DMS53 treated with DMSO at 0.1 percent for 48 hours (cell line): ENCODE measurements around the gene FBXO28.
"Not testable (repeated sequence)": the region's sequence is repeated elsewhere in the genome, so short reads cannot be mapped to it uniquely, and the experiment has no call there.

Experiments used
- DNase-seq: peaks from one replicate; lab custom pipeline; 2025; ENCODE audit not compliant: unreplicated experiment; lab: John Stamatoyannopoulos, UW

FBXO28 gene

GRCh38 chr1:224183591-224184312, 69.8 kb downstream of the FBXO28 start:
- DNase-seq, result peak; percentile 66

GRCh38 chr1:224185208-224185607, 71.3 kb downstream of the FBXO28 start:
- DNase-seq, result no peak

- DNase-seq, result no peak
Measured at GRCh38 chr1:224188286-224188685, 74.4 kb downstream of the FBXO28 start.

- no peak for DNase-seq
Measured at GRCh38 chr1:224189561-224189960, 75.7 kb downstream of the FBXO28 start.

GRCh38 chr1:224192082-224192788, 78.3 kb downstream of the FBXO28 start:
- DNase-seq, result no peak

- no peak for DNase-seq
Measured at GRCh38 chr1:224193319-224193966, 79.5 kb downstream of the FBXO28 start.

GRCh38 chr1:224196813-224197600, 83.1 kb downstream of the FBXO28 start:
- no peak for DNase-seq

- no peak for DNase-seq
Measured at GRCh38 chr1:224198572-224198971, 84.7 kb downstream of the FBXO28 start.

GRCh38 chr1:224199679-224200078, 85.8 kb downstream of the FBXO28 start:
- DNase-seq, result no peak

- DNase-seq, result no peak
Measured at GRCh38 chr1:224201383-224201782, 87.5 kb downstream of the FBXO28 start.

GRCh38 chr1:224201853-224202252, 87.9 kb downstream of the FBXO28 start:
- no peak for DNase-seq

GRCh38 chr1:224203243-224204016, 89.5 kb downstream of the FBXO28 start:
- no peak for DNase-seq

- no peak for DNase-seq
Measured at GRCh38 chr1:224205438-224205840, 91.5 kb downstream of the FBXO28 start.

GRCh38 chr1:224205931-224206538, 92.1 kb downstream of the FBXO28 start:
- DNase-seq, result not testable (repeated sequence)

GRCh38 chr1:224211206-224211962, 97.5 kb downstream of the FBXO28 start:
- DNase-seq, result peak; percentile 71
